HG03457 (cell line): ENCODE results near the gene HNMT.
"Not testable (repeated sequence)": the region's sequence is repeated elsewhere in the genome, so short reads cannot be mapped to it uniquely, and the experiment has no call there.

Experiments used
- ATAC-seq: cut with Tn5 transposase; IDR thresholded peaks from one replicate; pipeline ENCODE4 v1.9.1; 2021; ENCODE audit warnings: moderate number of reproducible peaks; ENCODE audit not compliant: unreplicated experiment

Gene HNMT

GRCh38 chr2:137973280-137973679, 9.0 kb downstream of the HNMT start:
- ATAC-seq = no peak

DNA sequence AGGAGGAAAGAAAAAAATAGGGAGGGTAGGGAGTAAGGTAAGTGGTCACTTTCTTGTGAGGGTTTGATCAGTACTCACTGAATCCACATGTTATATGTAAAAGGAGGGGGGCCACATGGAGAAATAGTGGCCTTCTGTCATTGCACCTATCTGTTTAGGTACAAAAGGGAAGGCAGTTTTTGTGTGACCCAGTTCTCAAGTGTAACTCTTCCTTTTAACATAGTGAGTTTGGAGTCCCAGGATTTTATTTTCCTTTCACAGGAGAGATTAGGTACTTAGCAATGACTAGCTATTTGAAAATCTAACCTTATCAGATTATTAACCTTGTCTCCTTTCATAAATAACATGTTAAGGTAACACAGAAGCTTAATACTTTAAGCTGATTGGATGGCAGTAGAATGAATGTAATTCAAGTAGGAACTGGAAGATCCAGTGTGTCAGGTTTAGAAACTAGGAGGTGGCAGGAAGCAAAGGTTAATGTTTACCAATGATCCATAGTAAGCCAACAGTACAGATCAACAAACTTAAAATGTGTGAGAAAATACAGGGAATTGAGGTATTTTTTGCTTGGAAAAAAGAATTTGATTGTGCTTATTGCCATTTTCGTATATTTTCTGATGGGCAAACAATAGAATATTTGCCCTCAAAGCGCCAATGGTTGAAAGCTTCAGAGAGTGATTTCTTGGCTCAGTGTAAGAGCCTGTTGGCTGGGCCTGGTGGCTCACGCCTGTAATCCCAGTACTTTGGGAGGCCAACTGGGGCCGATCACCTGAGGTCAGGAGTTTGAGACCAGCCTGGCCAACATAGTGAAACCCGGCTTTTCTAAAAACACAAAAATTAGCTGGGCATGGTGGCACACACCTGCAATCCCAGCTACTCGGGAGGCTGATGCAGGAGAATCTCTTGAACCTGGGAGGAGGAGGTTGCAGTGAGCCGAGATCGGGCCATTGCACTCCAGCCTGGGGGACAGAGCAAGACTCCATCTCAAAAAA, 11.3 kb downstream of the HNMT start:
- ATAC-seq = no peak

- ATAC-seq = no peak
Measured at GRCh38 chr2:137976274-137976673, 12.0 kb downstream of the HNMT start.

- no peak for ATAC-seq
Measured at GRCh38 chr2:137977790-137978189, 13.5 kb downstream of the HNMT start.

- ATAC-seq = no peak
Measured at GRCh38 chr2:137980459-137980858, 16.2 kb downstream of the HNMT start.

- ATAC-seq = no peak
Measured at GRCh38 chr2:137981112-137981656, 16.9 kb downstream of the HNMT start.

GRCh38 chr2:137983581-137983980, 19.3 kb downstream of the HNMT start:
- no peak for ATAC-seq

DNA sequence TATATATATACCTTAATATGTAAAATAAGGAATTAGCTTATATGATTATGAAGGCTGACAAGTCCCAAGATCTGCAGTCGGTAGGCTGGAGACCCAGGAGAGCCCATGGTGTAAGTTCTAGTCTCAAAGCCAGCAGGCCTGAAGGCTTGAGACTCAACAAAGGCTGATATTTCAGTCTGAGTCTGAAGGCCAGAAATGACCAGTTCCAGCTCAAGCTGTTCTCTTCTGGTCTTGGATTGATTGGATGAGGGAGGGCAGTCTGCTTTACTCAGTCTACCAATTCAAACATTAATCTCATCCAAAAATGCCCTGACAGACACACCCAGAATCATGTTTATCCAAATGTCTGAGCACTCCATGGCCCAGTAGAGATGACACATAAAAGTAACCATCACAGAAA, 22.0 kb downstream of the HNMT start:
- ATAC-seq = no peak

DNA sequence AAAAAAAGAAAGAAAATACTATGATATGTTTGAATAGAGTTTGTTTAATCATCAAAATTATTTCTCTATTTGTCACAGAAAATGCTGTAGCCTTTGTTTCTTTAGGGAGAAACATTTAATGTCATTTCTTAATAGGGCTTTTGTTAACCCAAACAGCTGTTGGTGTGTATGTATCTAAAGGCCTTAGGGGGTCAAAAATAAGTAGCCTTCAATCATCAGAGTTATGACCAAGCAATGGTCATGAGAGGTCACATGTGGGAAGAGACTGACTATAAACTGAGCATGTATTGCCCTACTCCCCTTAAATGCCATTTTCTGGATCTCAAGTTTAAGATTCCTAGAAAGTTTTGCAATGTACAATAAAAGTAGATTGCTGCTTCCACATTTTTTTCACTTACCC, 22.7 kb downstream of the HNMT start:
- no peak for ATAC-seq

DNA sequence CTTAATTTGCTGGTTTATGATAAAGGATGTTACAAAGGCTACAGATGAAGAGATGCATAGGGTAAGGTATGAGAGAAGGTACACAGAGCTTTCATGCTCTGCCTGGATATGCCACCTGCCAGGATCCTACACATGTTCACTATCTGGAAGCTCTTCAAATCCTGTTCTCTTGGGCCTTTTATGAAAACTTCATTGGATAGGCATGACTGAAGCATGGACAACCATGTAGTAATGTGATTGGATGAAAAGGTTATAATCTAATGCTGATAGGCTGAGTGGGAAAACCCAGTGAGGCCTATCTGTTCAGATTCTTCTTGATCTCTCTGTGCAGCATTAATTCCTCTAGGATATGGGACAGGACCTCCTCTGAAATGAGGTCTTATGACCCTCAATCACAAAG, 26.8 kb downstream of the HNMT start:
- no peak for ATAC-seq

DNA sequence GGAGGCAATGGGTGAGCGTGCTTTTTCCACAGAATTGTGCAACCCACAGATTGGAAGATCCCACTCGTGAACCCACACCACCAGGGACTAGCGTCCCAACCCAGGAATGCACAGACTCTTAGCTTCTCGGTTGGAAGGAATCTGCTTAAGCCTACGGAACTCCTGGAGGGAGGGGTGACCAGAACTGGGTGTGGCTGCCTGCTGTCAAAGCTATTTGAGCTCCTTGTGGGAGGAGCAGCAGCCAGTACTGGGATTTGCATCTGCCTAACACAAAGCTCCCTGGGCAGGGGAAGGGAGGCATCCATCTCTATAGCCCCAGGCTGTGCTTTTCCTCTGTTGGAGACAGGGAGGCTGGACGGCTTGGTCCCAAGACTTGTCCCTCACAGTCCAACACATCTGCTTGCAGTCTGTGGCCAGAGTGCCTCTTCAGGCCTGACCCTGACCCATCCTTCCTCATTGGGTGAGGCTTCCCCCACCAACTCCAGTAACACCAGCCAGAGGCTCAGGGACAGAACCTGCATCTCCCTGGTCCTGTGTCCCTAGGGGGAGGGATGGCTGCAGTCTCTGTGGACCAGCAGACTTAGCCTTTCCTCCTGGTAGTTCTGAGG, 27.9 kb downstream of the HNMT start:
- no peak for ATAC-seq

GRCh38 chr2:137993715-137994476, 29.6 kb downstream of the HNMT start:
- ATAC-seq = not testable (repeated sequence)

GRCh38 chr2:137995368-137995767, 31.1 kb downstream of the HNMT start:
- ATAC-seq = not testable (repeated sequence)

GRCh38 chr2:137996158-137996557, 31.9 kb downstream of the HNMT start:
- not testable (repeated sequence) for ATAC-seq

DNA sequence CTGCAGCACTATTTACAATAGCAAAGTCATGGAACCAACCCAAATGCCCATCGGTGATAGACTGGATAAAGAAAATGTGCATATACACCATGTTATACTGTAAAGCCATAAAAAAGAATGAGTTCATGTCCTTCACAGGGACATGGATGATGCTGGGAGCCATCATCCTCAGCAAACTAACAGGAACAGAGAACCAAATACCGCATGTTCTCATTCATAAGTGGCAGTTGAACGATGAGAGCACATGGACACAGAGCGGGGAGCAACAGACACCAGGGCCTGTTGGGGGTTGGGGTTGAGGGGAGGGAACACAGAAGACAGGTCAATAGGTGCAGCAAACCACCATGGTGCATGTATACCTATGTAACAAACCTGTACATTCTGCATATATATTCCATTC, 33.5 kb downstream of the HNMT start:
- ATAC-seq = no peak

DNA sequence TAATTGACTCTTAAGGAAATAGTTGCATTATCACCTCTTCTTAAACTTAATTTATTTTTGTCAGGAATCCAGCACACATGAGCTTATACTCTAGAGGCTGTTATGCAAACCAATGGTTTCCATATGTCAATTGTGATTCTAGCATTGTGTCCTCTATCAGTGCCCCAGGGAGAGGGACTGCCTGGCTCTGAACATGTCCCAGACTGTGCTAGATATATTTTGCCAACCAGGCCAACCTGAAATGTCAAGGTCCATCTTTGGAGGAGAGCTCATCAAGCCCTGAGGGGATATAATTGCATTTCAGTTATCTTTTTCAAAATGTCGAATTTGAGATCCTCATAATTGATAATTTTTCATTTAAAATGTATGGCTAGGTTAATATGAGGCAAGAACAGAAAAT, 34.2 kb downstream of the HNMT start:
- no peak for ATAC-seq

DNA sequence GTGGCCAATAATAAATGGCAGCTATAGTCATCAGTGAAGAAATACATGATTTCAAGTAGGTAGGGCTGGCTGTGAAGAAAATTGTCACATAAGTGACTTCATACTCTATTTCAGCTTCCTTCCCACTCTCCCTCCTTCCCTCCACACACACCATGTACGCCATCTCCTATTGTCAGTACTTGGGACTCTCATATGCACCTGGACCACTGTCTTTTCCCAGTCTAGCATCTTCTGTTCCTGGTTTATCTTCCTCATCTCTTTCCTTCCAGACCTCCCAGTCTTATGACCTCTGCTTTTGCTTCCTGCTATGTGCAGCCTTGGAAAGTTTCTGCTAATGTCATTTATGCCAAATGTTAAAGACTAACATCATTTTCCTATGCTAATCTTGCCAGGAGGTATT, 35.0 kb downstream of the HNMT start:
- ATAC-seq = no peak

DNA sequence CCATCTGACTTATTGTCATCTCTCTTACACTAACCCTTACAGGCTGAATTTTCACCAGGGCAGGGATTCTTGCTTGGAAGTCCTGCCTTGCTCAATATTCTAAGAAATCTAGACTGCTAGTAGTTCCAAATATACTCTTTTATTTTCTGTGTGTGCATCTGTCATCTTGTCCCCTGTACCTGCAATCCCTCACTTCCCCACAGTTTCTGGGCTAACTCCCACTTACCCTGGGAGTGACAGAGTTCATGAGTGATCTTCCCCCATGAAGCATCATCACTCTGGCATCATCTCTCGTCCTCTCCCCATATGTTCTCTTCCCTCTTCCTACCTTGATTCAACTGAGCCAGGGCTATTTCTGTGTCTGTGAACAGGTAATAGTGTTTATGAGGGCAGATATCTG, 35.7 kb downstream of the HNMT start:
- no peak for ATAC-seq

DNA sequence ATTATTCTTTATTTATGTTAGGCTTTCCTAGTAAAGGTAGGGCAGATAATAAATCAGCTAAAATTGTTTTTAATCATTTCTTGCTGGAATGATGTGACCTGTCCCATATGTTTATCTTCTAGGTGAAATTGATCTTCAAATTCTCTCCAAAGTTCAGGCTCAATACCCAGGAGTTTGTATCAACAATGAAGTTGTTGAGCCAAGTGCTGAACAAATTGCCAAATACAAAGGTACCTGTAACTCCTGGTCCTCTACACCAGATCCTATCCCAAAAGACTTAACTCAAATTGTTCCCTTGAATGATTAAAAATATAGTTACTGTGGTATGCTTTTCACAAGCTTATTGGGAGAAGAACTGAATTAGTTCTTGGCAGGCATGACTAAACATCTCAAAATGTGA, 36.5 kb downstream of the HNMT start:
- ATAC-seq = no peak

DNA sequence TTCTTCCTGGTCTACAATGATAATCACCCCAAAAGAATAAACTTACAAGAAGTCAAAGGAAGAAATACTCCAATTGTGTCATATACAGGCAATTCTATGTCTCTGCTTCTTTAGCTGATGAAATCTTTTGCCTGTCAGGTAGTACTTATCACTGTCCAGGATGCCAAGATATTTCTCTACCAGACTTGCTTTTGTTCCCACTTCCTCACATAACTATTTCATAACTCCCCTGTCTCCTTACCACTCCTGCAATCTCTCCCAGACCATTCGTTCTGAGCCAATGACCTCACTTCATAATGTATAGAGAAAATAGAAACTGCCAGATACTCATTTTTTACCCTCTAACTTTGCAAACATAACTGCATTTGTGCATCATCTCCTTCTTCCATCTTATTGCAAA, 39.1 kb downstream of the HNMT start:
- ATAC-seq = no peak

- ATAC-seq = no peak
Measured at GRCh38 chr2:138007431-138007830, 43.2 kb downstream of the HNMT start.
